Middle frontal gyrus (tissue), 1 donor: ENCODE results near the gene LRRC56.

Experiments used
- DNase-seq: peaks from one replicate; pipeline ENCODE4 v3.0.0-alpha.2; 2015; ENCODE audit warnings: low spot score; ENCODE audit errors: extremely low spot score

Gene LRRC56

GRCh38 chr11:536841-537621 lies at the start of gene LRRC56:
LRRC56 (plus strand) TSS chr11:537527; CDS start chr11:540685, 3,158 bp downstream.
- no peak for DNase-seq

- DNase-seq = no peak
Measured at GRCh38 chr11:487571-488021, 49.7 kb upstream of the LRRC56 start.

GRCh38 chr11:488062-488461 lies 49.3 kb upstream of the LRRC56 start:
- DNase-seq = no peak

- DNase-seq = no peak
Measured at GRCh38 chr11:488579-488978, 48.7 kb upstream of the LRRC56 start.

GRCh38 chr11:488992-489391 lies 48.3 kb upstream of the LRRC56 start:
- DNase-seq = no peak

GRCh38 chr11:489610-490185 lies 47.6 kb upstream of the LRRC56 start:
- no peak for DNase-seq

GRCh38 chr11:490186-490929 lies 47.0 kb upstream of the LRRC56 start:
- DNase-seq = no peak

- no peak for DNase-seq
Measured at GRCh38 chr11:490930-491260, 46.4 kb upstream of the LRRC56 start.

- no peak for DNase-seq
Measured at GRCh38 chr11:491358-491757, 46.0 kb upstream of the LRRC56 start.

GRCh38 chr11:492427-493226 lies 44.7 kb upstream of the LRRC56 start:
- DNase-seq = no peak

GRCh38 chr11:494761-495536 lies 42.4 kb upstream of the LRRC56 start:
- DNase-seq = peak; percentile 64

GRCh38 chr11:495537-495931 lies 41.8 kb upstream of the LRRC56 start:
- no peak for DNase-seq

GRCh38 chr11:496834-497564 lies 40.3 kb upstream of the LRRC56 start:
- no peak for DNase-seq

- DNase-seq = no peak
Measured at GRCh38 chr11:497565-498296, 39.6 kb upstream of the LRRC56 start.

GRCh38 chr11:498297-499181 lies 38.8 kb upstream of the LRRC56 start:
- no peak for DNase-seq

GRCh38 chr11:499201-500076 lies 37.9 kb upstream of the LRRC56 start:
- no peak for DNase-seq

- DNase-seq = no peak
Measured at GRCh38 chr11:501001-501682, 36.2 kb upstream of the LRRC56 start.
